Neuron (in vitro differentiated cells): ENCODE results near the gene MLIP.

Source experiments
- H2AFZ ChIP-seq: one replicate; pipeline ENCODE4 v1.6.1; 2013; ENCODE audit warnings: low read depth, mild to moderate bottlenecking, inconsistent platforms, low read length, moderate library complexity
- H3K27me3 ChIP-seq: one replicate; pipeline ENCODE4 v1.6.1; 2013; ENCODE audit warnings: low read length; ENCODE audit not compliant: insufficient read depth
- H3K36me3 ChIP-seq: one replicate; pipeline ENCODE4 v1.6.1; 2013; ENCODE audit warnings: low read length; ENCODE audit not compliant: insufficient read depth
- H3K4me1 ChIP-seq: one replicate; pipeline ENCODE4 v1.6.1; 2013; ENCODE audit warnings: low read length; ENCODE audit not compliant: insufficient read depth
- H3K4me3 ChIP-seq: 2 replicates; pipeline ENCODE4 v1.5.1; 2013; ENCODE audit warnings: mild to moderate bottlenecking, low read length, moderate library complexity
- H3K9me3 ChIP-seq: one replicate; pipeline ENCODE4 v1.6.1; 2013; ENCODE audit warnings: low read length

The MLIP gene

DNA sequence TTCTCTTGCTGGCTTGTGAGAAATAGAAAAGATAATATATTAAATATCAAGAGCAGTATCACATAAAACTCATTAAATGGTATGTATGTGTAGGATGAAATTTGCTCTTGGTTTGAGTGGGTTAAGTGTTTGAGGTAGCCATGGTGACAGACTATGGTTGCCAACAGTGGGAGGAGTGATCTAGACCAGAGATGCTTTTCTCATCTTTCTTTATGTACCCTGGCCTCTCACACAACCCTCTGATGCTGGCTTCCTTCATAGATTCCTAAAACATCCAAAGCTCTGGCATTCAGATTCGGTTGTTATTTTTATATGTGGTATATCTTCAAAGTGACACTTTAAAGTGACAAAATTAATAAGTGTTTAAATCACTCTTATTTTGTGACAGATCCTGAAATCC, 9.0 kb upstream of the MLIP start:
- Histone ChIP-seq H3K4me3 (no peak overlapping the region), H2AFZ (peak overlapping the region; percentile 3)

DNA sequence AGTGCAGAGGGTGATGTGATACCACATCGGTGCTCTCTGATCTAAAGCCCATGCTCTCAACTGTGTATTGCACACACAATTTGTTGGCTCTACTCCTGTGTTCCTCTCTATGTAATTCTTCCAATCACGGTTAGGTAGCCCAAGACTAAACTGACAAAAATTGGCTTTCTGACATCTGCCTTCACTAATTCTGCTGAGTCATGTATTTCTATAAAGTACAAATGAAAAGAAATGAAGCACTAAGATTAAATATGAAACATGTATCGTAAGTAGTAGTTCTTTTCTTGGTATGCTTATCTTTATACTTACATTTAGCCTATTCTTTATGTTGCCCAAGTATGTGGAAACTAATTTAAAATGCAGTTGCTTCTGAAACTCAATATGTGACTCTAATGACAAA, 7.7 kb upstream of the MLIP start:
- Histone ChIP-seq H3K36me3 (no peaks in the 10 kb centered on the region), H3K9me3 (no peaks in the 10 kb centered on the region), H3K27me3 (no peaks in the 10 kb centered on the region), H3K4me3 (no peak overlapping the region), H2AFZ (no peak overlapping the region), H3K4me1 (peaks cover 5% of the 10 kb centered on the region)

More for the DNA sequence above, 9.0 kb upstream of the MLIP start:
- Histone ChIP-seq H3K9me3 (no peaks in the 10 kb centered on the region), H3K27me3 (no peaks in the 10 kb centered on the region), H3K4me1 (peaks cover 5% of the 10 kb centered on the region), H3K36me3 (no peaks in the 10 kb centered on the region)

DNA sequence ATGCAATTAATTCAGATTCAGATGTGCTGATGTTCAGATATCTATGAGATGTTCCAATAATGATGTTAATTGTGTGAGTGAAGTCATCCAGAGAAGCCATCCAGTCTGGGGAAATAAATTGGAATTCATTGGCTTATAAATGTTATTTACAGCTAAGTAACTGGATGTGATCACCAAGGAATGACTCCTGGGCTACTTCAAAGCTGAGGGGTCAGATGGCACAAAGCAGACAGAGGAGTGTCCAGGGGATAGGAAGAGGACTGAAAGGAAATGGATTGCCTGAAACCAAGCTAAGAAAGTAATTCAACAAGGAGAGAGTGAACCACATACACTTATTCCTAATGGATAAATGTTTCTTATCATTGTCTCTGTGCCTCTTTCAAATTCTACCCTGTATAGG, 4.5 kb upstream of the MLIP start:
- H3K4me1 ChIP-seq: peaks cover 14% of the 10 kb centered on the region
- H3K27me3 ChIP-seq: no peaks in the 10 kb centered on the region
- H3K9me3 ChIP-seq: no peaks in the 10 kb centered on the region

DNA sequence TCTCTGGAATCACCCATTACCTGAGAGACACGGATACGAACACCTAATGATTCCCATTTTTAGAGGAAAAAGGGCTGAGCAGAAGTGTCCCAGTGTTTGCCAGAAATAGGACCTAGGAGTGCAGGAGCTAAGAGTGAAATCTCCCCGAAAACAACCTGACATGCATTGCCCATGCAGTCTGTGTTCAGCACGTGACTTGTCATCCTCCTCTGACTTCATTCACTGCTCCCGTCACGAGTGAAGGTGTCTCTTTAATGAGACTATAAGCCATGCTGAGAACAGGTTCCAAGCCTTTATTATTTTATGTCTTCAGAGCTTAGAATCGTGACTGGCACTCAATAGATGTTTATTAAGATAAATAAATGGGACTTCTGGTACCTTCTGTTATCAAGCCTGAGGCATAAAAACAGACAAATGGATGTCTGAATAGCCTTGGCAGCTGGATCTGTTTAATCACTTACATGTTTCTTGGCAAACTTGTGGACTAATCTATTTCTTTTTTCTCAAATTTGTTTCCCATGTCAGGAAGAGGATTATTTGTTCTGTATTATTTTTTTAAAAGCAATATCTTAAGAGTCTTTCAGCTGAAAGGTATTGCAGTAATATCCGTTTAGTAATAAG, 3.7 kb upstream of the MLIP start:
- Histone ChIP-seq H3K9me3 (no peaks in the 10 kb centered on the region), H3K36me3 (no peaks in the 10 kb centered on the region), H2AFZ (no peak overlapping the region), H3K4me1 (peaks cover 13% of the 10 kb centered on the region), H3K27me3 (no peaks in the 10 kb centered on the region), H3K4me3 (no peak overlapping the region)

More for the DNA sequence above, 4.5 kb upstream of the MLIP start:
- Histone ChIP-seq H3K36me3 (no peaks in the 10 kb centered on the region), H2AFZ (no peak overlapping the region), H3K4me3 (no peak overlapping the region)

- Histone ChIP-seq H3K4me1 (peaks cover 13% of the 10 kb centered on the region), H3K27me3 (no peaks in the 10 kb centered on the region), H2AFZ (no peak overlapping the region), H3K36me3 (no peaks in the 10 kb centered on the region), H3K9me3 (no peaks in the 10 kb centered on the region), H3K4me3 (no peak overlapping the region)
Measured at GRCh38 chr6:54108271-54108670, 3.0 kb upstream of the MLIP start.

DNA sequence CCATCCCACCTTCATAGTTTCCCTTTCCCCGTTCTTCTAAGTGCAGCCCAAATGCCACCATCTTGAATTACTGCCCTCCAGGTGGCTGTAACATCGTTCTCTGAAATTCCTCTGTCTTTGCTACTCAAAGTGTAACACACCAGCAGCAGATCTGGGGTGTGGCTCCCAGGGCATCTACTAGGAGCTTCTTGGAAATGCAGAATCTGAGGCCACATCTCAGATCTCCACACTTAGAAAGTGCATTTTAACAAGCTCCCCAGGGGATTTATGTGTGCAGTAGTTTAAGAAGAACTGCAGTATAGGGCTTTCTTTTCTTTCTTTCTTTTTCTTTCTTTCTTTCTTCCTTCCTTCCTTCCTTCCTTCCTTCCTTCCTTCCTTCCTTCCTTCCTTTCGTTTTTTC, 1.7 kb upstream of the MLIP start:
- Histone ChIP-seq H3K4me1 (peaks cover 13% of the 10 kb centered on the region), H3K4me3 (no peak overlapping the region), H3K36me3 (no peaks in the 10 kb centered on the region), H2AFZ (no peak overlapping the region), H3K27me3 (no peaks in the 10 kb centered on the region), H3K9me3 (no peaks in the 10 kb centered on the region)

- Histone ChIP-seq H2AFZ (no peak overlapping the region), H3K9me3 (no peaks in the 10 kb centered on the region), H3K36me3 (no peaks in the 10 kb centered on the region), H3K27me3 (no peaks in the 10 kb centered on the region), H3K4me1 (peaks cover 17% of the 10 kb centered on the region), H3K4me3 (no peak overlapping the region)
Measured at GRCh38 chr6:54112151-54112650, 958 bp downstream of the MLIP start.

DNA sequence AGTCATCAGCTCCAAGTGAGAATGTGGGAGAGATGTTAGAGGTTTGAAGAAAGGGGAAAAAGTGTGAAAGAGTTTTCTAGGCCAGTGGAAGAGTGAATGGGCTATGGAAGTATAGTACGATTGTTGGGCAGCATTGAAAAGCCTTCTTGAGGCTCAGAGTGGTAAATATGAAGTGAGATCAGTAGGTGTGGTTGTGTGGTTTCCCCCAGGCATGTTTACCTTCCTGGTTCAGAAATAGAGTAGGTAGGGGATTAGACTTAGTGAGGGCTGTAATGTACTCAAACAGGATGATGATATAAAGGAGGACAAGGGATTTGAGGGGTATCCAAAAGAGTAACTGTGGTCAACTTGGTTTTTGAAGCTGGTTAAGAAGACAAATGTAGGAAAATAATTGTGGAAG, 3.7 kb downstream of the MLIP start:
- H3K27me3 ChIP-seq: no peaks in the 10 kb centered on the region
- no peak overlapping the region for H2AFZ ChIP-seq
- no peaks in the 10 kb centered on the region for H3K9me3 ChIP-seq
- no peaks in the 10 kb centered on the region for H3K36me3 ChIP-seq
- H3K4me1 ChIP-seq: peaks cover 17% of the 10 kb centered on the region
- no peak overlapping the region for H3K4me3 ChIP-seq

GRCh38 chr6:54115966-54116365, 4.7 kb downstream of the MLIP start:
- Histone ChIP-seq H3K9me3 (no peaks in the 10 kb centered on the region), H3K4me3 (no peak overlapping the region), H3K36me3 (no peaks in the 10 kb centered on the region), H3K4me1 (peaks cover 16% of the 10 kb centered on the region), H3K27me3 (no peaks in the 10 kb centered on the region), H2AFZ (peak overlapping the region; percentile 5)

DNA sequence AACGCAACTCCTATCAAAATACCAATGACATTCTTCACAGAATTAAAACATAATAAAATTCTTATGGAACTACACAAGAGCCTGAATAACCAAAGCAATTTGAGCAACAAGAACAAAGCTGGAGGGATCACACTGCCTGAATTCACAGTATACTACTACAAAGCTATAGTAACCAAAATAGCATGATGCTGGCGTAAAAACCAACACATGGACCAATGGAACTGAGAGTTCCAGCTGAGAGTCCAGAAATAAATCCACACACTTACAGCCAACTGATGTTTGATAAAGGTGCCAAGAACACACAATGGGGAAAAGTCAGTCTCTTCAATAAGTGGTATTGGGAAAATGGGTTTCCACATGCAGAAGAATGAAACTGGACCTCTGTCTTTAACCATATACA, 6.9 kb downstream of the MLIP start:
- H3K36me3 ChIP-seq: no peaks in the 10 kb centered on the region
- H3K4me1 ChIP-seq: peaks cover 4% of the 10 kb centered on the region
- no peaks in the 10 kb centered on the region for H3K27me3 ChIP-seq
- H2AFZ ChIP-seq: no peak overlapping the region
- H3K9me3 ChIP-seq: no peaks in the 10 kb centered on the region
- H3K4me3 ChIP-seq: no peak overlapping the region

GRCh38 chr6:54125493-54125892, 14.2 kb downstream of the MLIP start:
- Histone ChIP-seq H3K4me1 (no peaks in the 10 kb centered on the region), H3K4me3 (no peak overlapping the region), H3K36me3 (no peaks in the 10 kb centered on the region), H3K9me3 (no peaks in the 10 kb centered on the region), H3K27me3 (no peaks in the 10 kb centered on the region), H2AFZ (no peak overlapping the region)

DNA sequence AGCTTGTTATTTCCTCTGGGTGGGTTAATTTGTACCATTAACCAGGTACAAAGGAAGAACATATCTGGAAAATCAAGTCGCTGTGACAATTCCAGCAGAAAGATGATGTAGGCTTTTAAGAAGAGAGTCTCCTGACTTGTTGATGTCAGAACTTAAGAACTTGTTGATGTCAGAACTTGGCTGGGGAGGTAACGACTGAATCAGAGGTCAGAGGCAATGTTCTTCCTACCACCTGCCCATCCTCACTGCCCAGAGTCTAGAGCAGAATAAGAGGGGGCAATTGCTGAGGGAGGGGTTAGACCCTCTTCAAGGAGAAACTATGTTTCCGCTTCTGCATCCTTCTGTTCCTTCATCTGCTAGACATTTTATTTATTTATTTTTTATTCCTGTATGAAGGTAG, 18.9 kb downstream of the MLIP start:
- Histone ChIP-seq H3K4me1 (no peaks in the 10 kb centered on the region), H2AFZ (no peak overlapping the region), H3K27me3 (no peaks in the 10 kb centered on the region), H3K9me3 (no peaks in the 10 kb centered on the region), H3K4me3 (no peak overlapping the region), H3K36me3 (no peaks in the 10 kb centered on the region)

GRCh38 chr6:54132587-54132986, 21.3 kb downstream of the MLIP start:
- Histone ChIP-seq H3K36me3 (no peaks in the 10 kb centered on the region), H2AFZ (no peak overlapping the region), H3K27me3 (no peaks in the 10 kb centered on the region), H3K9me3 (no peaks in the 10 kb centered on the region), H3K4me1 (no peaks in the 10 kb centered on the region), H3K4me3 (no peak overlapping the region)

GRCh38 chr6:54133186-54133585, 21.9 kb downstream of the MLIP start:
- Histone ChIP-seq H3K27me3 (no peaks in the 10 kb centered on the region), H2AFZ (no peak overlapping the region), H3K36me3 (no peaks in the 10 kb centered on the region), H3K4me3 (no peak overlapping the region), H3K9me3 (no peaks in the 10 kb centered on the region), H3K4me1 (no peaks in the 10 kb centered on the region)
